K562 (cell line): ENCODE measurements around the gene P2RX2. TPM values are rescaled to one million over a fixed set of nuclear protein-coding genes. Genes with fewer than 3 reads are reported as not detected.

Experiments used
- ATAC-seq: fragments of 200-7000 bp; cut with Tn5 transposase; 3 replicates; pipeline ENCODE4 v1.9.1; 2020; ENCODE audit warnings: moderate library complexity
- BruUV-seq: library from RNA; stranded (reverse); fragments of 400-500 nt; replicated peaks from 2 replicates; lab custom pipeline; 2021; lab: Mats Ljungman, UMichigan
- CTCF ChIA-PET: fragments of 300-600 bp; formaldehyde crosslinking; extraction: SDS; loops from one replicate; lab custom pipeline; 2021; ENCODE audit warnings: low intra/inter-chr PET ratio; lab: Yijun Ruan, JAX
- POLR2A ChIA-PET: fragments of 300-600, 350-650 bp; sonication (Branson Sonifier 250); formaldehyde crosslinking; extraction: SDS; loops from one replicate; lab custom pipeline; 2021; ENCODE audit warnings: antibody characterized with exemption, inconsistent platforms; lab: Yijun Ruan, JAX
- DNase-seq, 4 experiments: peaks; one replicate each; pipeline versions ENCODE4 v3.0.0 to v3.0.0-alpha.2; 2011 to 2018; ENCODE audit warnings: low spot score in 3 of 4, mixed read lengths in 3 of 4; ENCODE audit errors: extremely low read depth in 1 of 4
- FAIRE-seq: peaks from 2 replicates; lab custom pipeline; 2011; peaks lifted over from hg19 to GRCh38; lab: Jason Lieb, UNC
- H2AFZ ChIP-seq: 2 replicates; pipeline ENCODE4 v1.6.0; 2011; ENCODE audit warnings: low read depth, low read length, control low read depth, inconsistent platforms
- H3K27ac ChIP-seq: fragments of 200-600 bp; 3 replicates; pipeline ENCODE4 v1.8.0; 2011; ENCODE audit warnings: low read depth, mild to moderate bottlenecking, control low read depth, inconsistent platforms, low read length, moderate library complexity, mixed read lengths; ENCODE audit errors: extremely low read depth
- H3K27me3 ChIP-seq, 2 experiments: fragments of 300-600 bp in 1 of 2; 2 replicates in 1 of 2; 3 replicates in 1 of 2; pipeline versions ENCODE4 v1.6.0 to v1.8.0; 2011; ENCODE audit warnings: inconsistent platforms in 2 of 2, low read length in 2 of 2, mild to moderate bottlenecking in 1 of 2, mixed read lengths in 1 of 2, moderate library complexity in 1 of 2; ENCODE audit not compliant: control insufficient read depth in 2 of 2, insufficient read depth in 2 of 2
- H3K36me3 ChIP-seq: fragments of 300-600 bp; 3 replicates; pipeline ENCODE4 v1.8.0; 2011; ENCODE audit warnings: mild to moderate bottlenecking, low read length, inconsistent platforms; ENCODE audit not compliant: control insufficient read depth, insufficient read depth
- H3K4me1 ChIP-seq, 2 experiments: fragments of 200-600 bp in 1 of 2; replicated peaks in 1 of 2; 2 replicates in 1 of 2; 3 replicates in 1 of 2; pipeline versions ENCODE4 v1.5.1 to v1.8.0; 2011; ENCODE audit warnings: inconsistent platforms in 2 of 2, low read length in 2 of 2, mild to moderate bottlenecking in 1 of 2, mixed read lengths in 1 of 2, moderate library complexity in 1 of 2; ENCODE audit not compliant: control insufficient read depth in 2 of 2, insufficient read depth in 2 of 2
- H3K4me2 ChIP-seq: 2 replicates; pipeline ENCODE4 v1.6.1; 2011; ENCODE audit warnings: low read length, control low read depth, inconsistent platforms, mixed read lengths; ENCODE audit not compliant: insufficient read depth
- H3K4me3 ChIP-seq: fragments of 200-600 bp; sonication (generic), shearing (Covaris generic); 2 replicates; pipeline ENCODE4 v1.5.1; 2016; ENCODE audit warnings: control low read depth, inconsistent platforms
- H3K79me2 ChIP-seq: fragments of 200-600 bp; 3 replicates; pipeline ENCODE4 v1.8.0; 2011; ENCODE audit warnings: low read length, inconsistent platforms; ENCODE audit not compliant: control insufficient read depth, insufficient read depth
- H3K9ac ChIP-seq, 2 experiments: 2 replicates each; pipeline versions ENCODE4 v1.6.0 to v1.6.1; 2011; ENCODE audit warnings: low read depth in 2 of 2, low read length in 2 of 2, control low read depth in 1 of 2, inconsistent platforms in 1 of 2, mild to moderate bottlenecking in 1 of 2, mixed read lengths in 1 of 2; ENCODE audit not compliant: insufficient read depth in 1 of 2
- H3K9me1 ChIP-seq: one replicate; pipeline ENCODE4 v1.6.0; 2011; ENCODE audit warnings: inconsistent platforms, mild to moderate bottlenecking, low read length, moderate library complexity; ENCODE audit not compliant: control insufficient read depth, insufficient read depth
- H3K9me3 ChIP-seq: replicated peaks from 2 replicates; pipeline ENCODE4 v1.5.1; 2011; ENCODE audit warnings: low read depth, low read length, inconsistent platforms; ENCODE audit not compliant: control insufficient read depth, insufficient read depth
- H4K20me1 ChIP-seq: replicated peaks from 2 replicates; pipeline ENCODE4 v1.6.1; 2011; ENCODE audit warnings: low read length, inconsistent platforms, mixed read lengths; ENCODE audit not compliant: control insufficient read depth, insufficient read depth
- DEAF1 ChIP-seq: fragments of 450-650 bp; formaldehyde crosslinking; IDR thresholded peaks from 2 replicates; pipeline ENCODE4 v1.4.0; 2020; ENCODE audit warnings: mild to moderate bottlenecking, moderate library complexity
- HDAC2 ChIP-seq: fragments of 450-650 bp; IDR thresholded peaks from 2 replicates; pipeline ENCODE4 v1.6.1; 2016; ENCODE audit warnings: mild to moderate bottlenecking
- NFIC ChIP-seq: fragments of 450-650 bp; IDR thresholded peaks from 2 replicates; pipeline ENCODE4 v1.6.1; 2017; ENCODE audit warnings: mild to moderate bottlenecking, inconsistent platforms
- NR2C2 ChIP-seq, 2 experiments: fragments of 200-800 bp in 1 of 2; sonication (Bioruptor generic) in 1 of 2; sonication (generic) in 1 of 2; formaldehyde crosslinking in 1 of 2; IDR thresholded peaks; 2 replicates each; pipeline versions ENCODE4 v1.6.1 to v1.8.0; 2016 to 2022; ENCODE audit warnings: mild to moderate bottlenecking in 1 of 2, missing compliant biosample characterization in 1 of 2, missing genetic modification characterization in 1 of 2, missing genetic modification reagents in 1 of 2
- POLR2AphosphoS2 ChIP-seq: IDR thresholded peaks from 2 replicates; pipeline ENCODE4 v1.6.1; 2012; ENCODE audit warnings: low read length, improper control_type of control experiment
- POLR2G ChIP-seq: fragments of 200-400 bp; formaldehyde crosslinking; IDR thresholded peaks from 2 replicates; pipeline ENCODE4 v1.6.1; 2017; ENCODE audit warnings: low read depth, mild to moderate bottlenecking, antibody characterized with exemption, low read length, moderate library complexity
- TFAP4 ChIP-seq: sonication (generic); formaldehyde crosslinking; IDR thresholded peaks from 2 replicates; pipeline ENCODE4 v1.8.0; 2022; ENCODE audit warnings: missing genetic modification reagents, mild to moderate bottlenecking, moderate library complexity, borderline replicate concordance
- ZNF263 ChIP-seq: sonication (generic); formaldehyde crosslinking; IDR thresholded peaks from 2 replicates; pipeline ENCODE4 v1.8.0; 2022; ENCODE audit warnings: mild to moderate bottlenecking, missing genetic modification reagents, borderline replicate concordance
- WGBS: fragments of 100-300 bp; shearing (Covaris generic); methylation state at CpG from one replicate; pipeline ENCODE4 v1.1.6; 2016; ENCODE audit warnings: low coverage, mixed read lengths; ENCODE audit not compliant: insufficient coverage; ENCODE audit errors: missing lambda C conversion rate; 5-methylcytosine and 5-hydroxymethylcytosine counted together
- in situ Hi-C: fragments of 300-500 bp; cut with MboI; formaldehyde crosslinking; loops from 4 replicates; pipeline ENCODE4 v1.15.0; 2018; ENCODE audit warnings: inconsistent platforms, mixed read lengths
- intact Hi-C: fragments of 100-400 bp; cut with micrococcal nuclease; formaldehyde crosslinking; loops from 2 replicates; pipeline ENCODE4 v1.14.2; 2022
- polyA plus RNA-seq, 8 experiments: library from polyadenylated mRNA; depleted of rRNA in 4 of 8; stranded (reverse) in 5 of 8; unstranded in 3 of 8; fragments of >200 nt; fragmentation: Nextera tagmentation in 2 of 8; fragmentation: Illumina TruSeq in 1 of 8; extraction: Ambion mirVana in 2 of 8; extraction: Trizol in 1 of 8; gene quantifications; 2 replicates each; pipeline versions ENCODE4 v1.2.1 to v1.2.3, GENCODE V29; 2011 to 2014; ENCODE audit warnings: inconsistent platforms in 1 of 8, missing spikeins in 1 of 8
- total RNA-seq, 7 experiments: library from RNA; depleted of rRNA in 6 of 7; stranded (reverse); fragments of >200 nt in 6 of 7; fragmentation: Illumina TruSeq in 2 of 7; extraction: Trizol in 2 of 7; gene quantifications; 2 replicates each; pipeline versions ENCODE4 v1.2.1 to v1.2.3, GENCODE V29; 2011 to 2021; ENCODE audit warnings: low replicate concordance in 1 of 7

P2RX2 gene
- total and polyA plus RNA-seq, 9 of the 15 experiments (the other 6 are each of a cell fraction or from before 2014, with no cell fraction given) = not detected

- Histone ChIP-seq H3K4me3 (no peak overlapping the region), H3K27me3 (no peaks in the 10 kb centered on the region), H3K4me1 (peaks cover 12 to 55% of the 10 kb centered on the region in 2 experiments; a peak in 4 of 5 replicates), H4K20me1 (0 out of 2 replicates have a peak, but pooled peaks cover 3% of the 10 kb centered on the region)
- intact Hi-C loops = no loop called here
- ChIA-PET POLR2A (interaction anchor here (0.6 to 1.4 kb wide), 5 partner anchors 9 to 145 kb away, joined by 3 to 5 read pairs (median 3); no protein-coding TSS in a partner anchor), CTCF (no interaction called here)
- no peak for FAIRE-seq
- no peak for ATAC-seq
- TF ChIP-seq NFIC (peak; percentile 80), POLR2AphosphoS2 (peak; percentile 15; the same call in 1 of the 2 replicates), TFAP4 (CRISPR knock-in tag) (0 out of 2 replicates have a peak, but pooled peaks have one; percentile 15), NR2C2 (CRISPR knock-in tag; IDR thresholded peaks at IDR 0.05) (no peak), NR2C2 (tag; IDR thresholded peaks at IDR 0.05) (peak; percentile 13; the same call in 1 of the 2 replicates), DEAF1 (no peak), POLR2G (peak; percentile 47; the same call in 1 of the 2 replicates), ZNF263 (CRISPR knock-in tag) (peak; percentile 47; the same call in 1 of the 2 replicates), HDAC2 (no peak)
- TF ChIP-seq, all 486 proteins: peak for 6
- H3K79me2 ChIP-seq = no peaks in the 10 kb centered on the region
- H3K36me3 ChIP-seq = peaks cover 48% of the 10 kb centered on the region; the same call in 2 of the 3 replicates
- BruUV-seq = no TSS peak
- no peak for DNase-seq
- peak overlapping the region in 1 of 2 experiments; percentile 68; a peak in 2 of 4 replicates for H3K9ac ChIP-seq
- 73% methylated on average over 24 of the region's 25 CpGs for WGBS
- H3K9me3 ChIP-seq = no peaks in the 10 kb centered on the region
- no peak overlapping the region for H3K27ac ChIP-seq
- no peaks in the 10 kb centered on the region for H3K9me1 ChIP-seq
- no peak overlapping the region for H3K4me2 ChIP-seq
- H2AFZ ChIP-seq = no peak overlapping the region
- in situ Hi-C loops = no loop called here
Observed at GRCh38 chr12:132623072-132623869, 4.7 kb downstream of the P2RX2 start.
